HG02678 (cell line): ENCODE measurements around the gene SLC35F1.

ENCODE experiments used
- ATAC-seq: cut with Tn5 transposase; IDR thresholded peaks from one replicate; pipeline ENCODE4 v1.9.1; 2021; ENCODE audit warnings: mild to moderate bottlenecking, moderate library complexity; ENCODE audit not compliant: unreplicated experiment

The SLC35F1 gene

DNA sequence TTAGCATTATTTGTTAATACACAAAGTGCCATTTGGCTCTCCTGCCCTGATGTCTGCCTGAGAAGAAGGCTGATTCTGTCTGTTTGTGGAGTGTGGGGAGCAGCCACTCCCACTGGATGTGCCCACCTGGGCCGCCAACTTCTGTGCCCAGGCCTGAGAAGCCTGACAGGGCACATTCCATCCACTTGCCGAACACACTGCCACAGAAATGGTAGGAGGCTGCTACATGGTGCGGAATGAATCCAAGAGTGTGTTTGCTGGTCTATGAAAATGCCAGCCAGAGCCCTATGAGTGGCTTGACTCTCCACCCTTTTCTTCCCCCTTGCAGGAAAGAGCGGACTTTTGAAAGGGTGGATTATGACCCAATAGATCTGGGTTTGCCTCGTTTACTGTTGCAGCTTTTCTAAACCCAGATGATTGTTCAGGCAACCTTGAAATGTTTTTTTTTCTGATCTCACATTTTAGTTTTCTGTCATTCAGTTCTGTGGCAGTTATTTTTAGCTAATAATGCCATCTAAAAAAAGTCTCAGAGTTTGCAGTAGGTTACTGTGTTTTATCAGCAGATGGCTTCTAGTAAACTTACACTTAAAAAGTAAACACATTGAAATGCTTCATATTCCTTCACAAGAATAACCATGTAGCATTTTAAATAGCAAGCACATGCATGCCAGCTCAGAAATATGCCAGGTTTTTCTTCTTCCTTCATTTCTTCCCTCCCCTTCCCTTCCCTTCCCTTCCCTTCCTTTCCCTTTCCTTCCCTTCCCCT, 196.5 kb downstream of the SLC35F1 start:
- no peak for ATAC-seq

DNA sequence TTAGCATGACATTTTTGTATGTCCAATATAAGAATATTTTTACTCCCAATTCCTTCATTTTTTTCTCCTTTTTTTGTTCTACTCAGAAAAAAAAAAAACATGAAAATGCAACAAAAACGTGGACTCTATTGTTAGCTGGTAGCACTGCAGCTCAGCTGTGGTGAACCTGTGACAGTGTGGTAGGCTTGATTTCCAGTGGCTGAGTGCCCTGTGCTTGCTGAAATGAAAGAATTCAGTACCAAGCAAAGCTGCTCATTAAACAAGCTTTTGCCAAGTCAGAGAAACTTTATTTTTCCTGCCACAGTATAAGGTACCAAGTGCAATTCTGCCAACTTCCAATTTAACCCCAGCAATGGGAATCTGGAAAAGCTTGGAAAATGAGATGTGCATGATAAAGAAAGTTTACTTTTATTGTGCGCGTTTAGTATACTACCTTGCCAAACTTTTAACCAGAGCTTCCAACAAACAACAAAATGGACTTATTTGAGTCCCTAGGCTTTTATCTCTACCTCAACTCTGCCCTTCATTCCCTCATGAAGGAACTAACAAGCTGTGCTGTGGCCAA, 215.2 kb downstream of the SLC35F1 start:
- no peak for ATAC-seq

DNA sequence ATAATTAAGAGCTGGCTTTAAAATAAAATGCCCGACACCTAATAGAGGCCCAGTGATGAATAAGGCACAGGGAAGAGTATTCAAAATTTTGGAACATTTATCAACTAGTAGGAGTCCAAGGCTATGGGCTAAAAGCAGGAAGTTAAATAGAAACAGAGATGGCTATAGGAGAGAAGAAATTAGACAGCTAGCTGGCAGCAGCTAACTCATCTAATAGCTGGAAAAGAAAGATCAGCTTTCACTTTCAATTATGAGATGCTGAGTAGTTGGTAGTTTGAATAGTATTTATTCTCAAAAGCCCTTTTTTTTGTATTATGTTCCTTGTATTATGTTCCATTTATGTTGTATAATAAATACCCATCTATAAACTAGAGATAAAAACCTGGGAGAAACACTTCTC, 215.7 kb downstream of the SLC35F1 start:
- no peak for ATAC-seq

DNA sequence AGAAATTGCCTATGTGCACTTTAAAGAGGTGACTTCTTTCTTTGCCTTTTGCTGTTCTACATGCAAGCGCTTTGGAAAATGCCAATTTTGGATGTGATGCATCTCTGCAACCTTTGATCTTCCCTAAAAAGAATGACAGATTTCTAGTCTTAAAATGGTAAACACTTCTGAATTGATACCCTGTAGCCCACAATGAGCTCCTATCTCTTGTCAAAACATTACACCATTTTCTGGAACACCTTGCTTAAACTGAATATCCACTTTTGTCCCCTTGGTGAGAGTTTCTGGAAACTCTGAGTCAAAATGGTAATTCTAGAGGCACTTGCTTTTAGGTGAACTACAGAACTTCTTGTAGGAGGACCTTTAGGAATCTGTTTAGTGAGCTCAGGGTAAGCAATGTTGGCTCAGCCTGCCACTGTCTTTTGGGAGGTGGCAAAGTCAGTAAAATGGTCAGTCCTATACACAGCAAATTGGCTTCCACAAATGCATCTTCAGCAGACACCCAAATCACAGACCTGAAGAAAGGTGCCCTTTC, 216.5 kb downstream of the SLC35F1 start:
- ATAC-seq, result no peak

DNA sequence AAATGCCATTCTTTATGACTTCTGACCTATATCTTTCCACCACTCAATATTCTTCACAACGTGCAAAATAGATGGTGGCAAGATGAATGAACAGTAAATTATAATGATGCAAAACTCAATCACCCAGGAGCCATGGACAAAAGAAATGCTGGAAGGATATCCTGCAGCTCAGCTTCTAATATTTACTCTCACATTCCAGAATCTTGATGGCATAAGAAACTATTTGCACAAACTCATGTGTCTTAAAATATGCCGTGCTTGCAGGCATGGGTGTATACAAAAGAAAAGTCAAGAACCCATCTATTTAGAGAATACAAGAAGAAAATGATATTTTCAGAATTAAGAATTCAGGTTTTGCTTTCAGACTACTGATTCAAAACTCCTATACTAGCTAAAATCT, 217.8 kb downstream of the SLC35F1 start:
- ATAC-seq, result no peak

DNA sequence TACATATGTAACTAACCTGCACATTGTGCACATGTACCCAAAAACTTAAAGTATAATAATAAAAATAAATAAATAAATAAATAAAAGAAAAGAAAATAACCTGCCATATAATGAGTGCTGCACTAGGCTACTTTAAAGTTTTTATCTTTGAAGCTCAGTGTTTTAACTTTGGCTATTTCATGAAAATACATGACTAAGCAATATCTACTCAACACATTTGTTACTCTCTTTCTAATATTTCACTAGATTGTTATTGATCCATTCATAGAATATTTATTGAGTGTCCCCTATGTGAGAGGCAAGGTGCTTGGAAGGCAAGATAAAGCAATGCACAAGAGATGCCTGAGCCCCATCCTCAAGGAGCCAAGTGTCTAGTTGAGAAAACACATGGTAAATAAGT, 221.7 kb downstream of the SLC35F1 start:
- no peak for ATAC-seq

DNA sequence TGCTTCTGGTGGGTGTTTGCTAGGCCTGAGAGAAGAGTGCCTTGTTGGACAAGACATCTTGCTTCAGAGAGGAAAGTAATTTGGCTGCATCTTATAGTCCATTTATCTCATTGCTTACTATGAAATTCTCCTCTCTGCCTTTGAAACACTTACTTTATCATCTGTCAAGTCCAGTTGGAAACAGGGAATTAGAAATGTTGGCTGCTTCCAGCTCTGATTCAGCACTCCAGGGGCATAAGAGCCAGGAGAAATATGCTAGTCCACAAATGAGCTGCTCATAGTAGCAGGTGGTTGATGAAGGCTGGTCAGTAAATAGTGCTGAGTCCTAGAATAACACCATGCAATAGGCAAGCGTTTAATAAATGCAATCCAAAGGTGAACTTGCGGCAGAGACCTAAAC, 227.1 kb downstream of the SLC35F1 start:
- no peak for ATAC-seq

DNA sequence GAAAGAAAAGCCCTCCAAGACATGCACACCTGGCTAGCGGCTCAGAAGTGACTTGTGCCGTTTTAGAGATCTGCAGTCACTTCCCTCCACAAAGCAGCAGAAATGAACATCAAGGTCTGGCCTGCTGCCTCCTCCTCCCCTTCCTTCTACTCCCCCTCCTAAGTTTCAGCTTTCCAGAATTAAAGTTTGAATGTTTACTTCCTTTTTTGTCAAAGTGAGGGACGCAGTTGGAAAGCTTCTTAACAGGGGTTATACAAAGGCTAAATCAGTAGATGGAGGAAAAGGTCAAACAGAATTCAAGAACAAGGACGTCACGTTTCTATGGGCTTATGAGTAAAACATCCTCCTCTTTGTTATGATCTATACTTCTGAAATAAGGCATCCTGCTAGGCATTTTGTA, 227.7 kb downstream of the SLC35F1 start:
- ATAC-seq, result no peak

DNA sequence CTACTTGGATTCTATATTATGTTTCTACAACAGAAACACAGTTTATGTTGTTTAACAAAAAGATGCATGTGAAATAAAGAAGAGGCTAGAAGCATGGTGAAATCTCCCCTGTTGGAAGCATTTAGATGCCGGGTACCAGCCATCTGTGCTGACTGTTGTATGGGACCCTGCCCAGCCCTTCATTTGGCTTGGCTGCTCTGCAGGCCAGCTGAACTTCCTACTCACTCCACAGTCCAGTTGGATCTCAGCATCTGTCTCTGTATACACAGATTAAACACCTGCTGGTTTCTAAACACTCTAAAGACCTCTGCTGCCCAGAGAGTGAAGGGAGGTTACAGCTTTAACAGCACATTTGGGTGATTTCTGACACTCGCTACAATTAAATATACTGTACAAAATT, 228.3 kb downstream of the SLC35F1 start:
- no peak for ATAC-seq

DNA sequence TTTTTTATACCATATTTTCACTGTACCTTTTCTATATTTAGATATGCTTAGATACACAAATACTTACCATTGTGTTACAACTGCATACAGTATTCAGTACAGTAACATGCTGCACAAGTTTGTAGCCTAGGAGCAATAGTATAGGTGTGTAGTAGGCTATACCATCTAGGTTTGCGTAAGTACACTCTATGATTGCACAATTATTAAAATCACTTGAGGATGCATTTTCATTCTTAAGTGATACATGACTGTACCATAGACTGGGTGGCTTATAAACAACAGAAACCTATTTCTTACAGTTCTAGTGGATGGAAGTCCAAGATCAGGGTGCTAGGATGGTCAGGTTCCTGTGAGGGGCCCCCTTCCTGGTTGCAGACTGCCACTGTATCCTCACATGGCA, 234.1 kb downstream of the SLC35F1 start:
- no peak for ATAC-seq

DNA sequence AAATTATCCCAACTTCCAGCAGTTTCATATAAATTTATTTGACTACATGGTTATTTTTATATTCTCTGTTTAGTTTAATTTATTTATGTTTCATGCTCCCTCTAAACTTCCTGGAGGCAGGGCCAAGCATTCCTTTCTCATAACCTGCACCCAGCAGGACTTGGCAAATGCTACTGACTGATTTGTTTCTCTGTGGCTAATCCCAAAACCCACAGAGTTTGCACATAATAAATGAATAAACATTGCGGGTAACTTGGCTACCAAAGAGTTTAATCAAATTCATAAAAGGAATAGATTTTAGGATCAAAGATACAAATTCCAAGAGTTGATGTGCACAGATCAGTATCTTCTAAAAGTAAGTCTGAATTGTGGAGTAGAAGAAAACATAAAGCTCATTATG, 239.5 kb downstream of the SLC35F1 start:
- ATAC-seq, result no peak

DNA sequence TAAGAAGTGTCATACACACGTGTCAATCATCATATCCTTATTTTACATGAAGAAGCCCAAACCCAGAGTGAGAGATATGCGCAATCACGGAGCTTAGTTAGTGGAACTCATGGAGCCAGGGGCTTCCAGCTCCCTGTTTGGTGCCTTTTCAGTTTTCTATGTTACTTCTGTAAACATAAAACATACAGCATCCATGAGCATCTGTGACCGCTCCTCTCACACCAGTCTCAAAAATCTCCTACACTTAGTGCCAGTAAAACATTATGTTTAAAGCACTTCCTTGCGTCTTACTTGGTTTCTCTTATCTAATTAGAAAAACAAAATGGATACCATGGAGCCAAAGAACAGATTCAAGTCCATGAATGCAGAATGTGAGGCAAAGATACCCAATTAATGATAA, 240.4 kb downstream of the SLC35F1 start:
- no peak for ATAC-seq

DNA sequence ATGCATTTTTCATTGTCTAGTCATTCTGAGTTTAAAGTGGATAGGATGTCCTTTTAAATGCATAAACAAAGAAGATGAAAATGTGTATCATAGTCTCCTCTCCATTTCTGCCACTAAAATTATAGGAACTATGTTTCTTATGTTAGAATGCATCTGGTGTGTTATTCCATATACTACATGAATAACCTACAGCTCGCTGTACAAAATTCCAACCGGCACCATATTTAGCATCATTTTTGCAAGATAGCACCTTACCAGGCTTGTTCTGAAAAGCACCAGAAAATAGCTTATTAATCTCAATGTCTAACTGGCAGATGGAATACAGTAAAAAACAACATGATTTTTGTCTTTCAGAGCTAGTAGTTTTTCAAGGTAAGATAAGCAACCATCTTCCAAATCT, 241.5 kb downstream of the SLC35F1 start:
- ATAC-seq, result no peak

DNA sequence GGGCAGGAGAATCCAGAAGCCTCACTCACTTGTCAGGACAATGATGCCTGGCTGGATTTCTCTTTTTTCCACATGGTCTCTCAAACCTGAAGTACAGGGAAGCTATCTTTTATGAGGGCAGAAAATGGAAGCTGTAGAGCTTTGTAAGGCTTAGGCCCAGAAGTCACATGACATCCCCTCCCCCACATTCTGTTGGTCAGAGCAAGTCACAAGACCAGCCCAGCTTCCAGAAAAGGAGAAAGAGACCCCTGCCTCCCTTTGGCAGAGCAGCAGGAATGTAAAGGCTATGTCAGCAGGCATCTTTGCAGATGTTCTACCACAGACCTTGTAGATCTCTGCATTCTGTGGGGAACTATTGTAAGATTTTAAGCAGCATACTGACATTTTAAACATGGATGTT, 245.5 kb downstream of the SLC35F1 start:
- no peak for ATAC-seq

DNA sequence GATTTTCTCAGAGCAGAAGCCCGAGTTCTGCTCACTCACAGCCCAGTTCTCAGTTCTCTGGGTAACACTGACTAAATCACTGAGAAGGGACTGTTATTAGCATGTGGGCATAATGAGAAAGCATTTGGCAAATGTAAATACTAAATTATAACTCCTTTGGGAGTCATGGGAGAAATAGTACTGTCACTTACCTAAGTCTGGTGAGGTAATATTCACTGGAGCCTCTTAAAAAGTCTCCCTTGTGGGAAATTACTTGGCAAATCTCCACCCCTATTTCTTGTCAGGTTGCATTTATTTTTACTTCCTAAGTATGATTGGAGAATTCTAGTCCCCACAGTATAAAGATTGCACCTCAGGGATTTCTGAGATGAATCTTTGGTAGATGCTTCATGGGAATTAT, 254.3 kb downstream of the SLC35F1 start:
- ATAC-seq, result no peak

DNA sequence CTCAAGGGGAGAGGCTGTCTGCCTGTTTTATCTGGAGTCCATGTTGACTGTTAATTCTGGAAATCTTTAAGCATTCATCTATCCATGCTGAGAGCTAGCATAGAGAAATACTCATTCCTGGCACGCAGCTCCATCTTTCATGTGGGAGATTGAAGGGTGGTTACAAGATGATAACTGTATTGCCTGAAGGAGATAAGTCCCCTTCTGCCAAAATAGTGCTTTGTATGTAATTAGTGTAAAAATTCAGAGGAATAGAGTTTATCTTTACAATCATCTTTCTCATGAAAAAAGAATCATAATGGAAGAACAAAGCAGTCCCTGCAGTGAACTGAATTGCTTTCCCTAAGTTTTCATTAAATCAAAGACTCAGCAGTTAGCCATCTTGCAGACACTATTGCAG, 256.5 kb downstream of the SLC35F1 start:
- ATAC-seq, result no peak

DNA sequence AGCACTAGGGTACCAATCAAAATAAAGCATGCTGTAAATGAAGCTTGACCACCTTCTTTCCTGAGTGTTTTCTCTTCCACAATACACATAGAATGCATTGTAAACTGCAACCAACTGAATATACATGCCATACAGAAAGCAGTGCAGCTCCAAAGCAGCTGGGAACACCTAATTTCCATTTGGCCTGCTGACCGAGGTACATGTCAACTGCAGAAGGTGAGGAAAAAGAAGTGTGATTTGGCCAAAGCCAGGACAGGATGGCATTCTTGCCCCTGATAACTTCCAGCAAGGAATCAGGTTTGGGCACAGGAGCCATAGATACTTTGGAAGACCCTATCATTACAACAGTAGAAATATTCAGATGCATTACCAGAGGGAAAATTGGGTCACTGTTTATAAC, 258.4 kb downstream of the SLC35F1 start:
- ATAC-seq, result no peak

DNA sequence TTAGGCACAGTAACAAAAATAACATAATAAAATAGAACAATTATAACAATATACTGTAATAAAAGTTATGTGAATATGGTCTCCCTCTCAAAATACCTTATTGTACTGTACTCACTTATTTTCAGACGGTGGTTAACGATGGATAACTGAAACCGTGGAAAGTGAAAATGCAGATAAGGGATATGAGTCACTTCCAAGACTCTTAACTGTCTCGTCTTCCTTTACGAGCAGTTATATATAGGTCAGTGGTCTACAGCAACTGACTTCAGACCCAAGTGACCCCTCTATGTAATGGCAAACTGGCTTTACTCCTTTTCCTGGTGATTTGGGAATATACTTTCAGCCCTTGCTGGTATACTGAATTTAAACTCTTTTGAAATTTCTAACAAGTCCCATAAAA, 261.4 kb downstream of the SLC35F1 start:
- no peak for ATAC-seq

DNA sequence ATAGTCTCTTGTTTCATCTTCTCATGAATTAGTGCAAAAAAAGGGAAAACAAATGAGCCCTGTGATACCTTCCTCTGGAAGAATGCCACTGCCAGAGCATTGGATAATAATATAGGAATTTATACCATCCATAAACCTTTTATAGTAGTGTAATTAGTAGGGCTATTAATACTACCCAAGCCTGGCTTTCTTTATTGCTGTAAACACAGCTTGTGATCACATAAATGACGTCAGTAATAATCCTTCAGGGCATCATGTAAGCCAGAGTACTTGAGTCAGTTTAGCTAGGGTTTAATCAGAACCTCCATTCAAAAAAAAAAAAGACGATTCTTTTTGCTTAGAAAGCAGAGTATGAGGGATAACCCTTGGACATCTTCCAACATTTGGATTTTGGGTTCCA, 264.8 kb downstream of the SLC35F1 start:
- no peak for ATAC-seq

DNA sequence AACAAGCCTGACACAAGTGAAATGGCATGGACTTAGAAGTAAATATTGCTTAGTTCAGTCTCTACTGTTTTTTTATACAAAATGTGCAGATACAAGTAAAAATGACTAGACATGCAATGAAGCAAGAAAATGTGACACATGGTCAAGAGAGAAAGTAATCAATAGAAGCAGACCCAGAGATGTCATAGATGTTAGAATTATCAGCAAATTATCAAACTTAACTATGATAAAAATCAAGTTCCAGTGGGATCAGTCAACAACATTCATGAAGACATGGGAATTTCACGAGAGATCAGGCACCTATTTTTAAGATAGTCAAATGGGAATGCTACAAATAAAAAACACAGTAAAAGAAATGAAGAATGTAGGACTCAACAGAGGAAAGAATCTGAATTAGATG, 267.0 kb downstream of the SLC35F1 start:
- no peak for ATAC-seq

DNA sequence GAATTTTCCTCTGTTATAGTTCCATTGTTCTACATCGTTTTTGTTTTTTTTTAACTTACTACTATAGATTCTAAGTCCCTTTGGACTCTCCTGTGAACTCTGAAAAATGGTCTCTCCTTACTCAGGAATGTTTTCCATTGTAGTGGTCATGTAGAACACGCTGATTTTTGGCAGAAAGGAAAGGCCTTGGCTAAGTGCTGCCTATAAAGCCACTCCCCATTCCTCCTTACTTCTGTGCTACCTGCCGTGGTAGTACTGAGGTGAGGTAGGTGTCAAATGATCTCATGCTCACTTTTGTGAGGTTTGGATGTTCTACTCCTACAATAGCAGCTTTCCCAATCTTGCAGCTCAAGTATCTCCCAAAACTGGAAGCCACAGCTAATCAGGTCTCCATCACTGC, 270.7 kb downstream of the SLC35F1 start:
- ATAC-seq, result no peak

DNA sequence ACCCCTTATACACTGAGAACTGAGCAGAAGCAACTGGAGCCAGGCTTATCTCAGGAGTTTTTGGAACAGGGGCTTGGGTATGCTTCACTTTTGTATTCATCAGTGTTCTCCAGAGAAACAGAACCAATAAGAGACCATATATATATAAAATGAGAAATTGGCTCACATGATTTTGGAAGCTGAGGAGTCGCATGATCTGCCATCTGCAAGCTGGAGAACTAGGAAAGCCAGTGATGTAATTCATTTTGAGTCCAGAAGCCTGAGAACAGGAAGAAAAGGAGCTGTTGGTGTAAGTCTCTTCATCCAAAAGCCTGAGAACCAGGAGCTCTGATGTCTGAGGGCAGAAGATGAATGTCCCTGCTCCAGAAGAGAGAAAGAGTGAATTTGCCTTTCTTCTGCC, 272.0 kb downstream of the SLC35F1 start:
- no peak for ATAC-seq
